ENCODE data around the gene GALNS. TPM values are rescaled to one million over a fixed set of nuclear protein-coding genes. Genes with fewer than 3 reads are reported as not detected.
A peak's percentile ranks its signal among the peaks of the same experiment; 100 is the strongest.

Gene GALNS
- total RNA-seq, 2 experiments from 2014 or later = 17.2 to 49.0 TPM

GRCh38 chr16:88809068-88809675 is 47.6 kb downstream of the GALNS start:
- intact Hi-C loops (cut with micrococcal nuclease; ENCODE audit: unreplicated experiment) = no loop called here
- no peak for DNase-seq (ENCODE audit: low spot score)
- Histone ChIP-seq H3K4me1 (ENCODE audit: insufficient read depth, low read length, poor library complexity, severe bottlenecking) (peaks cover 37% of the 10 kb centered on the region), H4K20me1 (ENCODE audit: insufficient read depth, low read length) (no peaks in the 10 kb centered on the region), H3K79me2 (ENCODE audit: insufficient read depth, low read depth, low read length) (peaks cover 34% of the 10 kb centered on the region), H3K4me2 (ENCODE audit: low read length) (peak overlapping the region; percentile 74), H3K27ac (ENCODE audit: low read depth, low read length, poor library complexity, severe bottlenecking) (peak overlapping the region; percentile 76), H3K9me3 (ENCODE audit: low read length) (no peaks in the 10 kb centered on the region), H3K4me3 (ENCODE audit: low read depth, low read length, poor library complexity, severe bottlenecking) (peak overlapping the region; percentile 75), H3K36me3 (ENCODE audit: insufficient read depth, low read length) (peaks cover 66% of the 10 kb centered on the region), H2AFZ (ENCODE audit: low read length) (no peak overlapping the region), H3K9me2 (ENCODE audit: insufficient read depth, low read length) (no peaks in the 10 kb centered on the region)
- CTCF ChIA-PET (ENCODE audit: unreplicated experiment) = interaction anchor here (1.0 kb wide), 1 partner anchor 42 kb away, joined by 3 read pairs; no protein-coding TSS in a partner anchor
- POLR2A ChIA-PET = interaction anchor here (1.7 to 2.4 kb wide), 2 partner anchors 8 to 384 kb away, joined by 6 to 10 read pairs; no protein-coding TSS in a partner anchor
- TF ChIP-seq CTCF (conservative IDR thresholded peaks at IDR 0.05; ENCODE audit: low read length) (no peak), EZH2phosphoT487 (IDR thresholded peaks at IDR 0.05; ENCODE audit: borderline replicate concordance, low read depth, low read length) (no peak)
- BruUV-seq (replicated peaks) = no TSS peak

GRCh38 chr16:88807626-88808453 is 48.9 kb downstream of the GALNS start:
- no peak overlapping the region for H3K4me3 ChIP-seq (ENCODE audit: low read depth, low read length, poor library complexity, severe bottlenecking)
- intact Hi-C loops (cut with micrococcal nuclease; ENCODE audit: unreplicated experiment) = no loop called here
- no peaks in the 10 kb centered on the region for H3K9me2 ChIP-seq (ENCODE audit: insufficient read depth, low read length)
- peaks cover 37% of the 10 kb centered on the region for H3K79me2 ChIP-seq (ENCODE audit: insufficient read depth, low read depth, low read length)
- peaks cover 37% of the 10 kb centered on the region for H3K4me1 ChIP-seq (ENCODE audit: insufficient read depth, low read length, poor library complexity, severe bottlenecking)
- no peak overlapping the region for H3K27ac ChIP-seq (ENCODE audit: low read depth, low read length, poor library complexity, severe bottlenecking)
- H3K9me3 ChIP-seq (ENCODE audit: low read length) = no peaks in the 10 kb centered on the region
- H4K20me1 ChIP-seq (ENCODE audit: insufficient read depth, low read length) = no peaks in the 10 kb centered on the region
- DNase-seq (ENCODE audit: low spot score) = no peak
- no peak overlapping the region for H3K4me2 ChIP-seq (ENCODE audit: low read length)
- H3K36me3 ChIP-seq (ENCODE audit: insufficient read depth, low read length) = peaks cover 67% of the 10 kb centered on the region
- ChIA-PET CTCF (ENCODE audit: unreplicated experiment) (interaction anchor here (0.5 kb wide), 1 partner anchor 128 kb away, joined by 4 read pairs; no protein-coding TSS in a partner anchor), POLR2A (no interaction called here)
- H2AFZ ChIP-seq (ENCODE audit: low read length) = no peak overlapping the region
- BruUV-seq (replicated peaks) = no TSS peak
- TF ChIP-seq EZH2phosphoT487 (IDR thresholded peaks at IDR 0.05; ENCODE audit: borderline replicate concordance, low read depth, low read length) (no peak), CTCF (conservative IDR thresholded peaks at IDR 0.05; ENCODE audit: low read length) (no peak)
